Measurements from ENCODE around the gene ALDH3B2.
"Not testable (repeated sequence)": the region's sequence is repeated elsewhere in the genome, so short reads cannot be mapped to it uniquely, and the experiment has no call there.

The ALDH3B2 gene, protein sequence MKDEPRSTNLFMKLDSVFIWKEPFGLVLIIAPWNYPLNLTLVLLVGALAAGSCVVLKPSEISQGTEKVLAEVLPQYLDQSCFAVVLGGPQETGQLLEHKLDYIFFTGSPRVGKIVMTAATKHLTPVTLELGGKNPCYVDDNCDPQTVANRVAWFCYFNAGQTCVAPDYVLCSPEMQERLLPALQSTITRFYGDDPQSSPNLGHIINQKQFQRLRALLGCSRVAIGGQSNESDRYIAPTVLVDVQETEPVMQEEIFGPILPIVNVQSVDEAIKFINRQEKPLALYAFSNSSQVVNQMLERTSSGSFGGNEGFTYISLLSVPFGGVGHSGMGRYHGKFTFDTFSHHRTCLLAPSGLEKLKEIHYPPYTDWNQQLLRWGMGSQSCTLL

DNA sequence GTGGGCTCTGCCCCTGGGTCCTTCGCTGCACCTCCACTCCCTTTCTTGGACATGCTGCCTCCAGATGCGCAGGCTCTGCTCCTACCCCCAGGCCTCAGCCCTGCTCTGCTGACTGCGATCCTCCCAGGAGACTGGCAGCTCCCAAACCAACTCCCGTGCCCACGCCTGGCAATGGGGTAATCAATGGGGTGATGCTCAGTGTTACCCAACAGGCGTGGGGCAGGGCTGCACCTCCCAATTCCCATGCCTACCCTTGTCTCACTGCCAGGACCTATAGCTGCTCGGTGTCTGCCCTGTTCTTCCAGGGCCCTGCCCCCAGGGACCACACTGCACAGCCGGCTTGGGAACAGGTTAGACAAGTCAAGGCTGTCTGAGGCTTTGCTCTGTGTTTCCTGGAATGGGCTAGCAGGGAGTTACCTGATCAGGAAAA, at the start of gene ALDH3B2:
TSS of gene ALDH3B2 (minus strand) at position 182 of the 430 bp plus-strand sequence. CDS start 7,688 bp downstream, outside the sequence.
- DNase-seq: no peak

DNA sequence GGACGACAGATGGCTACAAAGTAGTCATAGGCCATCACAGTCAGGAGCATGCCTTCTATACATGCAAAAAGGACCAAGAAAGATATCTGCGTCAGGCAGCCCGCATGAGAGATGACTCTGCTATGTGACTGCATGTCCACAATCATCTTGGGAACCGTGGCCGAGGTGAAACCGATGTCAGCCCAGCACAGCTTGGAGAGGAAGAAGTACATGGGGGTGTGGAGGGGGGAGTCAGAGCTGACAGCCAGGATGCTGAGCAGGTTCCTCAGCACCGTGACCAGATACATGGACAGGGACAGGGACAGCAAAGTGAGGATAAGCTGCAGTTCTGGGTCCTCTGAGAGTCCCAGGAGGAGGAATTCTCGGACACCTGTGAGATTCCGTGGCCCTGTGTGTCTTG, 48.6 kb upstream of the ALDH3B2 start:
- not testable (repeated sequence) for DNase-seq

DNA sequence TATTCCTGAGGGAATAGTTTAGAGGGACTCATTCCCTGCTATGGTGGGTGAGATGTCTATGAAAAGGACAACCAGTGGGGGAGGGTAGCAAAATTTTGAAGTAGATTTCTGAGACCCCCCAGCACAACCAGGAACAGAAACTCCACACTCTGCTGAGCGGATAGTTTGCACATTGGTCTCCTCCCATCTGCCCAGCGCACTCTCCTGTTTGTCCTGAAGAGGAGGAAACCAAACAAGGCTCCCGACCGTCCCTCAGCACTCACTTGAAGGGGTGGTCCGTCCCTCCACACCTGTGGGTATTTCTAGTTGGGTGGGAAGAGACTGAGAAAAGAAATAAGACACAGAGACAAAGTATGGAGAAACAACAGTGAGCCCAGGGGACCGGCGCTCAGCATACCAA, 41.8 kb upstream of the ALDH3B2 start:
- DNase-seq: not testable (repeated sequence)

DNA sequence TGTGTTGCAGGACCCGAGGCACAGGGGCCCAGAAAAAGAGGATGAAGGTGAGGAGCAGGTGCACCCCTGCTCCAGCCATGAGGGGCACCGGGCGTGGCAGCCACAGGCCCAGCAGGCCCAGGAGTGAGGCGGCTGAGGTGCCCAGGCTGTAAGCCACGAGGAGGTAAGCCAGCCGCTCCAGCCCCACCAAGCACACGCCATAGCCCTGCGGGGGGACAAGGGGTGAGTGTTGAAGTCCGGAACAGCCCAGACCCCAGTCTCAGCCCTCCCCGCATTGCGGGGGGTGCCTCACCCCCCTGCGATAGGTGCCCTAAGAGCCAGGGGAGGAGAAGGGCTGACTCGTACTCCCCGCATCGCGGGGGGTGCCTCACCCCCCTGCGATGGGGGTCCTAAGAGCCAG, 41.4 kb upstream of the ALDH3B2 start:
- not testable (repeated sequence) for DNase-seq

DNA sequence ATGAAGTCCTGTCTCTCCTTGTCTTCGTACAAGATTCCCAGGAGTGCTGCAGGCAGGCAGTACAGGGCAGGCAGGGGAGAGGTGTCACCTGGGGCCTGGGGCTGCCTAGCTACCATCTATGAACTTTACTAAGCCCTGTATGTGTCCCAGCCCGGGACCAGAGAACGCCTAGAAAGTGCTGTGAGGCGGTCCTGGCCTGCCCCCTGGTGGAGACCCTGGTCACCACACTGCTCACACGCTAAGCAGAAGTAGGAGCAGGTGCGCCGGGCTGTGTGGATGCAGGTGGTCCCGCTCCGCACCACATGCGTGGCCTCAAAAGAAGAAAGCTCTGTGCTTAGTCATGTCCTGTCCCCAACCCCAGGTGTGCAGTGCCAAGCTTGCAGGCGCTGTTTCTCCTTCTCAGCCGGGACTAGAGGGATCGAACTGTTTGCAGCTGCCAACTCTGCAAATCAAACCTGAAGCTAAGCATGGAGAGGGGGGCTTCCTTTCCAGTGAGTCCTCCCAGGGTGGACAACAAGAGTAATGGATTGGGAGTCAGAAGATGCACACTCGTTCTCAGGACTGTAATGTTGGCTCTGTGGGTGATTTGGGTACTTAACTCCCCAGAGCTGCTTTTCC, 39.6 kb upstream of the ALDH3B2 start:
- peak; percentile 63 for DNase-seq

DNA sequence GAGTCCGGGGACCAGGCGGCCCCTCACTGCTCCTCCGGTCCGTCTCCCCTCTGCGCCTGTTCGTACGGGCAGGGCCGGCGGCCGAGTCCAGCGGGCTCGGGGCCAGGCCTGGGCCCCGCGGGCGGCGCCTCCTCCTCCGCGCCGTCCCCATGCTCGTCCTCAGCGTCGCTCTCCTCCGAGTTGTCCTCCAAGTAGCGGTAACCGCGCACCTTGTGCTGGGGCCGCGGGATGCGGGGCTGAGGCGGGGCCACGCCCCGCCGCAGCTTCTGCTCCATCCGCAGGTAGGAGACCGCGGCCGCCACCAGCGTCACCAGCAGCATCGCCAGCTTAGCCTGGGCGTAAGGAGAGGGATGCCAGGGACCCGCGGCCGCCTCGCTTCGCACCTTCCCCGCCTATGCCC, 37.3 kb upstream of the ALDH3B2 start:
- DNase-seq: not testable (repeated sequence)

DNA sequence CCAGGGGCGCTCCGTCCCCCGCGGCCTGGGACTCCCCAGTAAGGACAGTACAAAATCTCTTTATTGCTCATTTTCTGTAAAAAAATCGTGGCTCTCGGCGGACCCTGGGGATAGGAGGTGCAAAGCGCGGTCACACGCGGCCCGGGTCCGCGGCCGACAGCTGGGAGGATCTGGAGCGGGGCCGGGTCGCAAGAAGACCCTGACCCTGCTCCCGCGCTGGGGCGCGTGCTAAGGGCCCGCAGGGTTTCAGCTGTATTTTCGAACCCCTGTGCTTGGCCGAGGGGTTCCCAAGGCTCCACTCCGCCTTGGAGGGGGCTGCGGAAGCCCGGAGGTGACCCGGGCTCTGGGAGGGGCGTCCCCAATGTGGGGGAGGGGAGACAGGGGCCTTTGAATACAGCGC, 36.8 kb upstream of the ALDH3B2 start:
- not testable (repeated sequence) for DNase-seq

DNA sequence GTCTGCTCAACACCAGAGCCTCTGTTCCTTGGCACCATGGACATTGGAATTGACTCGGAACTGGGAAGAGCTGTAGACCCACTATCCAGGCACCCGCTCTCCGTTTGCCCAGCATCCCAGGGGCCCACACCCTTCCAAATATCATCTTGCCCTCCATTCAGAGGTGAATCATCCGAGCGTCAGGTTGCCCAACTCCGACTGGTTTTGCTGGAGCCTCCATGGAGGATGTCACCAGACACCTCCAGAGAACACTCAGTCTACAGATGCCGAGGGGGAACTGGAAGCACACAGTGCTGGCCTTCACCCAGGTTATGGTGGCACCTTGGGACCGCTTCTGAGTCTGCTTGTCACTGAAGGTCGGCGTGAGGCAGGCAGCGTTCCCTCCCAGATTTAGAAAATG, 35.4 kb upstream of the ALDH3B2 start:
- DNase-seq: not testable (repeated sequence)

DNA sequence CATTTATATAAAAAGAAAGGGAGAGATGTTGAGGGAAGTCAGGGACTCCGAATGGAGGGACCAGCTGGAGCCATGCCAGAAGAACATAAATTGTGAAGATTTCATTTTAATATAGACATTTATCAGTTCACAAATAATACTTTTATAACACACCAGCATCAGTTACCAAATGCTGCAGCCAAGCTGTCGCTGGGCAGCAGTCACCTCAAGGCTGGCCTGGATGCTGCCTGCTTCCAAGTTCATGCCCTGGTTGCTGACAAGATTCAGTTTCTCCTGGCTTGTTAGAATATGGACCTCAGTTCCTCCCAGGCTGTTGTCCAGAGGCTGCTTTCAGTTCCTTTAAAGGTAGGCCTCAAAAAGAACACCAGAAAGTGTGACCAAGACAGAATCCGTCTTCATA, 30.8 kb upstream of the ALDH3B2 start:
- DNase-seq: no peak

DNA sequence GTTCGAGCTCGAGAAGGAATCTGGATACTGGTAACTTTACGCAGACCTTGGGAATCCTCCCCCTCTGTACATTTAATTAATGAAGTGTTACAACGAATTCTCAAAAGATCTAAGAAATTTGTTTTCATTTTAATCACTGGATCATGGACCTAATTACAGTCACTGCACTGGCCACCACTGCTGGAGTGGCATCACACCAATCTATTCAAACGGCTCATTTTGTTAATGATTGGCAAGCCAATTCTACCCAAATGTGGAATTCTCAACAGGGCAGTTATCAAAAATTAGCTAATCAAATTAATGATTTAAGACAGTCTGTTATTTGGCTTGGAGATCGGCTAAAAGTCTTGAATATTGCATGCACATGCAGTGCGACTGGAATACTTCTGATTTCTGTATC, 30.1 kb upstream of the ALDH3B2 start:
- no peak for DNase-seq

DNA sequence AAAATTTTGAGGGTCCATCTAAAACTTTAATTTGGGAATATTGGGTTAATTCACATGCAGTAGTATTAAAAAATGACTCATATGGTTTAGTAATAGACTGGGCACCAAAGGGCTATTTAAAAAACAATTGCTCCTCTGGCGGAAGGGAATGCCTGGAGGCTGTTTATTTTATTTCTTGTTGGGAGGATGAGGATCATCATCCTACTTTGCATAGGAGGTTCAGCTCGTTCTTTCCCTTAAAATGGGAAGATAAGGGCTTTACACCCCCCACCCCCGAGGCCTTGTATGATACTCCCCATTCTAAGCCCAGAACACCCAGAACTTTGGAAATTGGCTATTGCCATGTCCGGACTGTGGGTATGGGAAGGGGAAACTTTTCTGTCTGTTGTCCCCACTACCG, 29.3 kb upstream of the ALDH3B2 start:
- not testable (repeated sequence) for DNase-seq

DNA sequence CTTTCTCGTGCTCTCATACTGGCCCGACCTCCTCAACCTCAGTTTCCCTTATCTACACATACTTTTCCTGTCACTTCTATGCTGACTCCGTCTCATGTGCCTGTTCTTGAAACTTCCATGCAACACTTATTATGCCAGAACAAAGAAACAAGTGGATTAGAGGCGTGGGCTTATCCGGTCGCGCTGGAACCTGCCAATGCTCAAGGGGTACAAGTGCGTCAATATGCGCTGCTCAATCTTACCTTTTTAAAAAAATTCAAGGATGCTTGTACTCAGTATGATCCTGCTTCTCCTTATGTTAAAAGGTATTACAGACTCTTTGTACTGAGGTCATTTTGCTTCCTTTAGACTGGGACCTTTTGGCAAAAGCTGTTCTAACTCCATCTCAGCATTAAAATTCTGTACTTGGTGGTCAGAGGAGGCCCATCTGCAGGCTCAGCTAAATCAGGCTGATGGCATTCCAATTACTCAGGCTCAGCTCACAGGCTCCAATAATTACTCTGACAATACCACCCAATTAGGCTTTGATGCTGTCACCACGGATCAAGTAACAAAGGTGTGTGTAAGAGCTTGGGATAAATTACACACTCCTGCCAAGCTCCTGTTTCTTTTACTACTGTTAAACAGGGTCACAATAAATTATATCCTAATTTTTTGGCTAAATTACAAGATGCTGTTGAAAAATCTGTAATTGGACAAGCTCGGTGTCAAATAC, 26.3 kb upstream of the ALDH3B2 start:
- no peak for DNase-seq

DNA sequence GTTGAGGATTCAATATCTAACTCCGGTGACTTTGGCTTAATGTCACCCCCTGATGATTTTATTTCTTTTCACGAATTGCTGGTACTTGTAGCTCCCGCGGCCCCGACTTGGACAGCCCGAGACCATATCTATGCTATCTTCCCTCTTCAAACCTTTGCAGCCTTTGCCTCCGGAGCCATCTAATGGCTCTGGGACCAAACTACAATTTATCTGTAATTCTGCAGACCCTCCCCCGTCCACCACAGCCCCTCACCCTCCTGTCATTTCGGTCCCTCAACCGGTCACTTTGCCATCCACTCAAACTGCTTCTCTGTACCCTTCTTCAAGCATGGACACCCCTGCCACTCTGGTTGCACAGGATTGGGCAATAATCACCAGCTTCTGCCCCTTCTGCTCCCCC, 25.7 kb upstream of the ALDH3B2 start:
- DNase-seq: no peak

DNA sequence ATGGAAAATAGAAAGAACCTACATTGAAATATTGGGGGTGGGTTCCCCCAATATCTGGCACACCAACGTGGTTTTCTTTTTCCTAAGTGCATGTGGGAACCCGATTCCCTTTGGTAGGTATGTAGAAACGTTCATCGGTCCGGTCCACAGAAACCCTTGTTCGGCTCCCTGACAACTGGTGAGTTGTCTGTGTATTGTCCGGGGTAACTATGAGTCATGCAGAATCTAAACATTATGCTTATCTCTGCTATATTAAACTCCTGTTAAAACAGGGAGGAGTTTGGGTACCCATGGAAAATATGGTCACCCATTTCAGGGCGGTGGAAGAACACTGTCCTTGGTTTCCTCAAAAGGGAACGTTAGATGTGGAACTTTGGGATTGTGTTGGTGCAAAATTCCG, 25.1 kb upstream of the ALDH3B2 start:
- DNase-seq: no peak

DNA sequence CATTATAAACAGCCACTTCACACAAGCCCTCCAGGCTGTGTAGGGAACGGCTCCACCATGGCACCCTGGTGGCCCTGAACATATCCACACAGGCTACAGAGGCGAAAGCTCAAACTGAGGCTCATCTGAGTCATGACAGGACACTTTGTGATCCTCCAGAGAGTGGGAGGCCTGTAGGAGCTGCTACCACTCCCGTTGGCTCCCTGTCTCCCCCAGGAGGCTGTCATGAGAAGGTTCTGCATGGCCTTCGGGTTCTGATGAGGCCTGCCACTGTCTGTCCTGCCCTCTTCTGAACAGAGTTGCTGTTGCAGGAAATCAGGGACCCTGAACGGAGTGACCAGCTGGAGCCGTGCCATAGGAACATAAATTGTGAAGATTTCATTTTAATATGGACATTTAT, 23.8 kb upstream of the ALDH3B2 start:
- peak; percentile 52 for DNase-seq

DNA sequence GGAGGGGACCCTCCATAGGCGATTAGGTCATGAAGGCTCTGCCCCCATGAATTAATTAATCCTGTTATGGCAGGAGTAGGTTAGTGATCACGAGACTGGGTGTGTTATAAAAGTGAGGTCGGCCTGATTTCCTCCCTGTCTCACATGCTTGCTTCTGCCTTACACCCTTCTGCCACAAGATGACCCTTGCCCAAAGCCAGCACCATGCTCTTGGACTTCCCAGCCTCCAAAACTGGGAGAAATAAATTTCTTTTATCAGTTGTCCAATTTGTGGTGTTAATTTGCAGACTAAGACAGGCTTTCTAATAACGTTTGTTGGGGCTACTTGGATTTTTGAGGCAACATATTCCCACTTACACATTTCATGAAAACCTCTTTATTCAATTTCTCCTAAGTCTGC, 23.4 kb upstream of the ALDH3B2 start:
- no peak for DNase-seq

DNA sequence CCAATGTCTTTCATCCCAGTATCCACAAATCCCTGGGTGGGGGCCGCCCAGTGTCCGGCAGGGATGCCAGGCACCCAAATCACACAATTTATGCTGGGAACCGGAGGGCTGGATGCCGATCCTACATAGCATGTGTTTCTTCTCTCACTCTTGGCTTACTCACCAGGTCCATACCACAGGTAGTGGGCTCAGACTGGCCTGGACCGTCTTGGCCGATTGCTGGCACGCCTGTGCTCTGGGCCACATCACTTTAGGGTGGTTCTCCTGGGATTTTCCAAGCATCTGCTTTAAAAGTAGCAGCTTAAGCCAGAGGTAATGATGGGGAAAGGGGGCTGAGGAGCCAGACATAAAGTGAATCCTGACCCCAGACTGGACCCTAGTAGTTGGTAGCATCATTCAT, 22.6 kb upstream of the ALDH3B2 start:
- no peak for DNase-seq

DNA sequence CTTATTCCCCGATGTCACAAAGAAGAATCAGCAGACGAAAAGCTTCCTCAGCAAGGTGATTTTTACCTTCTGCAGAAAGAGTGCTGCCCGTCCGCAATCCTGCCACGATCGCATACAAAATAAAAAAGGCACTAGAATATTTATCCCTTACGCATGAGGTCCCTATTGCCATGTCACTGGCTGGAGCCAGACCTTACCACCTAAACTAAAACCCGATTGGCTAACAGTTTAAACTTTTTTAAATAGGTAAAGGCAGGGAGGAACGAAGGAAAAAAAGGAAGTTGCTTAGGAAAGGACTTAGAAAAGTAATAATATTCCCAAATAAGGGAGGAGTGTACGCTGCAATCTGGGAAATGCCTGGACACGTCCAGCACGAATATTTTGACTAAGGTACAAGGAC, 21.2 kb upstream of the ALDH3B2 start:
- DNase-seq: no peak

DNA sequence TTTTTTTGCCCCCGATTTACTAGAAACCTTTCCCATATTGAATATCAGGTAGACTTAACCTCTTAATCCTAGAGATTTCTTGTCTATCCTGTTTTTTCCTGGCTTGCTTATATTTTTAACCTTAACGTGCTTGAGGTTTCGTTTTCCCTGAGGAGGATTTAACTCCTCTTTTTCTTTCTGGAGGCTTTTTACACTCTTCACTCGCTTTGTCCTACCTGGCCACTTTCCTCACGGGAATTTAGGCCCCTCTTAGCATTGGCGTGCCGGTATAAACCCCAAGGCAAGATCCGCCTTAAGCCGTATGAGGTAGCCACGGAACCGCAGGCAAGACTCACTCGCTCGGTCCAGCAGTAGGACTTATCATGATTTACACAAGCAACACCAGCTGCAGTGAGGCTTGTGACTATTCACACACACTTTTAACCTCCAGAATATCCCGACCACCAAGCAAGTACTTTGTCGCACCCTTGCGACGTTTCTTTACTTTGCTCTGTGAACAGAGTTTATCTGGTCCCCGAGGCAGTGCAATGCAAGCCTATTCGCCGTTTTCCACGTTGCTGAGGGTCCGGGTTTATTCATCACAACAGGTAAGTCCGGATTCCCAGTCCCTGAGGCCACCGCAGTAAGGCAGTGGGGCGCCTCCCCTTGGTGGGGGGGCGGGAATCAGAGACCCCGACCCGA, 20.6 kb upstream of the ALDH3B2 start:
- DNase-seq: no peak

DNA sequence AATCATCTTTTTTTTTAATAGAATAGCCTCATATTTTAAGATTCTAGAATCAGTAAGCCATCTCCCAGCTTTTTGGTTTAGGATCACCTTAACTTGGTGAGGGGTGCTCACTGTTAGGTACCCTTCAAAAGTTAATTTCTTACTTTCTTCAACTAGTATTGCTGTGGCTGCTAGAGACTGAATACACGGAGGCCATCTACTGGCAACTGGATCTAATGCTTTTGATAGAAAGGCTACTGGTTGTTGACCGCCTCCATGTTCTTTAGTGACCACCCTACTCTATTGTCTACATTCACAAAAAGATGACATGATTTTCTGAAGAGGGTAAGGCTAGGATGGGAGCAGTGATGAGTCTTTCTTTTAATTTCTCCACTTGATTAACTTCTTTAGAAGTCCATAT, 16.7 kb upstream of the ALDH3B2 start:
- DNase-seq: no peak

DNA sequence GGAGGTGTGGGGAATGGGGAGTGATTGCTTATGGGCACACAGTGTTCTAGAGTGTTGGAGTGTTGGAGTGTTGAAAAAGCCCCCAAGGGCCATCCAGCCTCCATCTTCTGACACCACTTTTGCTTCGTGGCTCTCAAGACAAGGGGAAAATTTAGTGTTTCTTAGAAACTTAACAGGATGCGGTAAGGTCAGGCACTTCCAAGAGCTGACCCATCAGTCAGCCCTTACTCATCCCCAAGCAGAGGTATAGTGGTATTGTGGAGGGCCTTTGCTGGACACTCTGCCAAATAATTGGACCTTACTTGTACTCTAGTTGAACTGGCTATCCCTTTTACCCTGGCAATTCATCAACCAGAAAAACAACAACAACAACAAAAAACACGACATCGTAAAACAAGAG, 14.8 kb upstream of the ALDH3B2 start:
- DNase-seq: no peak

DNA sequence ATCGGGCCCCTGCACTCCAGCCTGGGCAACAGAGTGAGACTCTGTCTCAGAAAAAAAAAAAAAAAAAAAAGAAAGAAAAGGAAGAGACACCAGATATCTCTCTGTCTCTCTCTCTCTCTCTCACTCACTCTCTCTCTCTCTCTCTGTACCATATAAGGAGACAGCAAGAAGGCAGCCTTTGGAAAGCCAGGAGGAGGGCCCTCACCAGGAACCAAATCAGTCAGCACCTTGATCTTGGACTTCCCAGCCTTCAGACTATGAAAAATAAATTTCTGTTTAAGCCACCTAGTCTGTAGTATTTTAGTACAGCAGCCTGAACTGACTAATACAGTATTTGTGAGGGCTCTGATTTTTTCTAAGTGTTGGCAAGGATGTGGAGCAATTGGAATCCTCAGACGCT, 13.6 kb upstream of the ALDH3B2 start:
- DNase-seq: no peak

DNA sequence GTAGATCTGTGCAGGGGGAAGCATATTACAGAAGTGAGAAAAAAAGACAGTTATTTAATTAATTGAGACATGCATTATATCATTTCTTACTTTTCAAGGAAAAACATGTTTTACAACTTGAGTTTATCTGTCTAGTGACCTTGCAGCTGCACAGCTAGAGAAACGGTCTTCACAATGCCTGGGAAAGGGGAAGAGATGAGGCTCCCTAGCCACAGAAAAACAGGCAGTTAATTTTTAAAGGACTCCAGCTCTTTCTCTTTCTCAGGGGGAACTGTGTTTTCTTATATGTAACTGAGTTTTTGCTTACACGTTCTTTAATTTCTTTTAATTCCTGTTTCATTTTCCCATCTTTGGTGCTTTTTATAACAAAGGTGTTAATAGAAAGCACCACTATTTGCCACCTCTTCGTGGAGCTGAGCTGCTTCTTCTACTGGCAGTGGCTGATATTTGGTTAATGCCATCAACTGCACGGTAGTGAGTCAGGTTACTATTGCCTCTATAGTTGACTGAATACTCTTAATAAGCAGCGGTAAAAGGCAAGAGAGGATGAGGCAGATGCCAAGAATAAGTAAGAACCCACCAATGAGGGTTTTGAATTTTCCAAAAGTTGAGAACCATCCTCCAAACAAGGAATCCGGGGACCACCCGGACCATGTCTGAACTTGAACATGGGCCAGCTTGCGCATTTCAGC, 11.4 kb upstream of the ALDH3B2 start:
- not testable (repeated sequence) for DNase-seq

All from activated CD4-positive, alpha-beta T cell treated with anti-CD3 and anti-CD28 coated beads, Interleukin-10, Interleukin-2, amounts not matched to agents 100 ng/mL and 50 ng/mL, durations not matched to agents 16 hours and 8 hours (primary cell).